Measurements from ENCODE around the gene ADM. TPM values are rescaled to one million over a fixed set of nuclear protein-coding genes. Genes with fewer than 3 reads are reported as not detected.

ADM gene
- total RNA-seq, 1 donor from 2014 or later = 8.6 TPM

Small RNA genes within 50 kb of the gene (small RNA-seq; reads per million reads assigned to genes)
- not detected for gene AC080023.2

Other genes with a start within 250 kb of the ADM start
- 104 TPM for gene SBF2, start 10.9 kb upstream of the ADM start, total RNA-seq
- 0.82 TPM for gene AMPD3, start 150.2 kb downstream of the ADM start, total RNA-seq
- 76.6 TPM for gene RNF141, start 236.1 kb downstream of the ADM start, total RNA-seq